Caco-2 (cell line): ENCODE data around the gene SIM2. TPM values are rescaled to one million over a fixed set of nuclear protein-coding genes. Genes with fewer than 3 reads are reported as not detected.

Experiments used
- BruUV-seq: library from RNA; stranded (reverse); fragments of 400-500 nt; replicated peaks from 2 replicates; lab custom pipeline; 2021; lab: Mats Ljungman, UMichigan
- CTCF ChIA-PET: fragments of 300-600 bp; sonication (Branson Sonifier 250); formaldehyde crosslinking; loops from one replicate; lab custom pipeline; 2022; ENCODE audit warnings: antibody characterized with exemption; lab: Charles Lee
- POLR2A ChIA-PET: fragments of 300-600 bp; sonication (Branson Sonifier 250); formaldehyde crosslinking; loops from one replicate; lab custom pipeline; 2022; ENCODE audit warnings: antibody characterized with exemption; lab: Charles Lee
- DNase-seq, 2 experiments: peaks; one replicate each; pipeline versions ENCODE4 v3.0.0 to v3.0.0-alpha.2; 2020 to 2022
- H3K27me3 ChIP-seq: replicated peaks from 2 replicates; pipeline ENCODE4 v1.6.0; 2011; ENCODE audit warnings: low read length; ENCODE audit not compliant: control insufficient read depth, insufficient read depth
- H3K36me3 ChIP-seq: 2 replicates; pipeline ENCODE4 v1.5.1; 2011; ENCODE audit warnings: low read length; ENCODE audit not compliant: control insufficient read depth, insufficient read depth
- H3K4me1 ChIP-seq: fragments of 250-450 bp; sonication (Bioruptor Pico); 2 replicates; pipeline ENCODE4 v1.5.1; 2020; ENCODE audit warnings: mild to moderate bottlenecking
- H3K4me3 ChIP-seq: 2 replicates; pipeline ENCODE4 v1.5.1; 2011; ENCODE audit warnings: low read depth, mild to moderate bottlenecking, control low read depth, low read length
- H3K9me3 ChIP-seq: fragments of 250-450 bp; sonication (Bioruptor Pico); 2 replicates; pipeline ENCODE4 v1.5.1; 2020; ENCODE audit warnings: mild to moderate bottlenecking, moderate library complexity
- H3K27ac Mint-ChIP-seq: one replicate; pipeline ENCODE4 v1.8.0; 2022; ENCODE audit warnings: mixed read lengths; ENCODE audit not compliant: unreplicated experiment
- H3K27me3 Mint-ChIP-seq: one replicate; pipeline ENCODE4 v1.8.0; 2022; ENCODE audit warnings: mixed read lengths; ENCODE audit not compliant: insufficient read depth, unreplicated experiment
- H3K36me3 Mint-ChIP-seq: one replicate; pipeline ENCODE4 v1.8.0; 2022; ENCODE audit warnings: mild to moderate bottlenecking, mixed read lengths; ENCODE audit not compliant: insufficient read depth, unreplicated experiment
- H3K4me1 Mint-ChIP-seq: one replicate; pipeline ENCODE4 v1.8.0; 2022; ENCODE audit warnings: low read depth, mixed read lengths; ENCODE audit not compliant: unreplicated experiment
- H3K4me3 Mint-ChIP-seq: one replicate; pipeline ENCODE4 v1.8.0; 2022; ENCODE audit warnings: mild to moderate bottlenecking, moderate library complexity, mixed read lengths; ENCODE audit not compliant: unreplicated experiment
- H3K9me3 Mint-ChIP-seq: one replicate; pipeline ENCODE4 v1.8.0; 2022; ENCODE audit warnings: mixed read lengths; ENCODE audit not compliant: unreplicated experiment
- CTCF ChIP-seq, 2 experiments: fragments of 200-600 bp in 1 of 2; IDR thresholded peaks; 1 replicate in 1 of 2; 2 replicates in 1 of 2; pipeline versions ENCODE4 v1.5.1 to v1.8.0; 2011 to 2022; ENCODE audit warnings: antibody characterized with exemption in 1 of 2, control low read depth in 1 of 2, inconsistent platforms in 1 of 2, low read depth in 1 of 2, low read length in 1 of 2, mild to moderate bottlenecking in 1 of 2, moderate library complexity in 1 of 2; ENCODE audit not compliant: insufficient read depth in 1 of 2, severe bottlenecking in 1 of 2, unreplicated experiment in 1 of 2
- intact Hi-C: fragments of 100-400 bp; cut with micrococcal nuclease; formaldehyde crosslinking; loops from one replicate; pipeline ENCODE4 v1.10.0; 2022; ENCODE audit not compliant: unreplicated experiment
- total RNA-seq: library from RNA; stranded (reverse); gene quantifications from 2 replicates; pipeline ENCODE4 v1.2.3, GENCODE V29; 2022

Gene SIM2
- total RNA-seq, 1 experiment from 2014 or later: 9.4 TPM

GRCh38 chr21:36658926-36659325 lies 40.0 kb upstream of the SIM2 start:
- no peak overlapping the region for H3K4me3 Mint-ChIP-seq
- intact Hi-C loops: no loop called here
- TF ChIP-seq CTCF (IDR thresholded peaks at IDR 0.05; ENCODE audit: insufficient read depth in 1 of 2, low read depth in 1 of 2, low read length in 1 of 2, severe bottlenecking in 1 of 2, unreplicated experiment in 1 of 2): no peak
- H3K27me3 Mint-ChIP-seq: no peaks in the 10 kb centered on the region
- H3K27ac Mint-ChIP-seq: no peak overlapping the region
- BruUV-seq: no TSS peak
- Histone ChIP-seq H3K9me3 (no peaks in the 10 kb centered on the region), H3K4me3 (no peak overlapping the region), H3K27me3 (no peaks in the 10 kb centered on the region), H3K36me3 (no peaks in the 10 kb centered on the region), H3K4me1 (peaks cover 6% of the 10 kb centered on the region; the same call in 1 of the 2 replicates)
- ChIA-PET POLR2A (no interaction called here), CTCF (no interaction called here)
- no peaks in the 10 kb centered on the region for H3K36me3 Mint-ChIP-seq
- peak in 1 of 2 experiments; percentile 11 for DNase-seq
- peaks cover 13% of the 10 kb centered on the region for H3K9me3 Mint-ChIP-seq
- H3K4me1 Mint-ChIP-seq: peaks cover 18% of the 10 kb centered on the region

GRCh38 chr21:36661511-36662309 lies 37.2 kb upstream of the SIM2 start:
- peaks cover 6% of the 10 kb centered on the region; the same call in 1 of the 2 replicates for H3K4me1 ChIP-seq
- Mint-ChIP-seq H3K27ac (no peak overlapping the region), H3K9me3 (peaks cover 13% of the 10 kb centered on the region), H3K27me3 (no peaks in the 10 kb centered on the region), H3K4me3 (peak overlapping the region; percentile 2), H3K36me3 (no peaks in the 10 kb centered on the region), H3K4me1 (peaks cover 18% of the 10 kb centered on the region)
- peak; percentile 41 to 48 for DNase-seq
- POLR2A ChIA-PET: interaction anchor here (0.6 kb wide), 1 partner anchor 122 kb away, joined by 4 read pairs; no protein-coding TSS in a partner anchor
- CTCF ChIA-PET: interaction anchor here (0.6 kb wide), 1 partner anchor 31 kb away, joined by 3 read pairs; no protein-coding TSS in a partner anchor
- H3K36me3 ChIP-seq: no peaks in the 10 kb centered on the region
- TF ChIP-seq CTCF (IDR thresholded peaks at IDR 0.05; ENCODE audit: insufficient read depth in 1 of 2, low read depth in 1 of 2, low read length in 1 of 2, severe bottlenecking in 1 of 2, unreplicated experiment in 1 of 2): peak in 1 of 2 experiments; percentile 43
- intact Hi-C loops: loop anchor here (10.0 kb wide), 1 partner anchor 193 kb away; no protein-coding TSS in a partner anchor
- H3K4me3 ChIP-seq: no peak overlapping the region
- no peaks in the 10 kb centered on the region for H3K27me3 ChIP-seq
- no TSS peak for BruUV-seq
- H3K9me3 ChIP-seq: no peaks in the 10 kb centered on the region

GRCh38 chr21:36663033-36663855 lies 35.7 kb upstream of the SIM2 start:
- Histone ChIP-seq H3K9me3 (no peaks in the 10 kb centered on the region), H3K27me3 (no peaks in the 10 kb centered on the region), H3K4me1 (peaks cover 6% of the 10 kb centered on the region; the same call in 1 of the 2 replicates), H3K4me3 (no peak overlapping the region), H3K36me3 (no peaks in the 10 kb centered on the region)
- intact Hi-C loops: loop anchor here (10.0 kb wide), 1 partner anchor 192 kb away; no protein-coding TSS in a partner anchor
- no peak for DNase-seq
- peaks cover 18% of the 10 kb centered on the region for H3K4me1 Mint-ChIP-seq
- no peaks in the 10 kb centered on the region for H3K36me3 Mint-ChIP-seq
- H3K4me3 Mint-ChIP-seq: no peak overlapping the region
- TF ChIP-seq CTCF (IDR thresholded peaks at IDR 0.05; ENCODE audit: insufficient read depth in 1 of 2, low read depth in 1 of 2, low read length in 1 of 2, severe bottlenecking in 1 of 2, unreplicated experiment in 1 of 2): no peak
- H3K27me3 Mint-ChIP-seq: no peaks in the 10 kb centered on the region
- peaks cover 13% of the 10 kb centered on the region for H3K9me3 Mint-ChIP-seq
- ChIA-PET CTCF (interaction anchor here (0.6 kb wide), 1 partner anchor 23 kb away, joined by 3 read pairs; no protein-coding TSS in a partner anchor), POLR2A (no interaction called here)
- no peak overlapping the region for H3K27ac Mint-ChIP-seq
- no TSS peak for BruUV-seq
